SK-N-SH (cell line): ENCODE data around the gene GNAL.

Experiments used
- ELF1 ChIP-seq: IDR thresholded peaks from 2 replicates; pipeline ENCODE4 v1.4.0; 2012
- NRF1 ChIP-seq: IDR thresholded peaks from 2 replicates; pipeline ENCODE4 v1.6.1; 2012; ENCODE audit warnings: low read depth, mild to moderate bottlenecking, low read length
- POLR2AphosphoS5 ChIP-seq: IDR thresholded peaks from 2 replicates; pipeline ENCODE4 v1.6.1; 2012; ENCODE audit warnings: low read depth, low read length
- RFX5 ChIP-seq: IDR thresholded peaks from 2 replicates; pipeline ENCODE4 v1.6.1; 2012; ENCODE audit warnings: mild to moderate bottlenecking, improper control_type of control experiment, low read length
- RXRA ChIP-seq: IDR thresholded peaks from 2 replicates; pipeline ENCODE4 v1.4.0; 2012; ENCODE audit warnings: low read depth, mild to moderate bottlenecking, borderline replicate concordance
- SMC3 ChIP-seq: IDR thresholded peaks from 2 replicates; pipeline ENCODE4 v1.6.1; 2012; ENCODE audit warnings: low read depth, low read length, improper control_type of control experiment
- TAF1 ChIP-seq: IDR thresholded peaks from 2 replicates; pipeline ENCODE4 v1.6.1; 2012; ENCODE audit warnings: low read depth, mild to moderate bottlenecking, low read length, moderate library complexity, borderline replicate concordance
- USF1 ChIP-seq: IDR thresholded peaks from 2 replicates; pipeline ENCODE4 v1.4.0; 2012; ENCODE audit warnings: low read depth, borderline replicate concordance
- YY1 ChIP-seq: IDR thresholded peaks from 2 replicates; pipeline ENCODE4 v1.4.0; 2012; ENCODE audit warnings: low read depth, mild to moderate bottlenecking
- TF ChIP-seq, protein P1 (sequence below): fragments of 200-600 bp; sonication (generic); IDR thresholded peaks from 2 replicates; pipeline ENCODE4 v1.6.1; 2017; ENCODE audit warnings: antibody characterized with exemption, mild to moderate bottlenecking, moderate library complexity
- TF ChIP-seq, protein P2 (sequence below): fragments of 150-350 bp; IDR thresholded peaks from 2 replicates; pipeline ENCODE4 v1.6.1; 2017; ENCODE audit warnings: antibody characterized with exemption, low read length, low read depth, borderline replicate concordance

DNA sequence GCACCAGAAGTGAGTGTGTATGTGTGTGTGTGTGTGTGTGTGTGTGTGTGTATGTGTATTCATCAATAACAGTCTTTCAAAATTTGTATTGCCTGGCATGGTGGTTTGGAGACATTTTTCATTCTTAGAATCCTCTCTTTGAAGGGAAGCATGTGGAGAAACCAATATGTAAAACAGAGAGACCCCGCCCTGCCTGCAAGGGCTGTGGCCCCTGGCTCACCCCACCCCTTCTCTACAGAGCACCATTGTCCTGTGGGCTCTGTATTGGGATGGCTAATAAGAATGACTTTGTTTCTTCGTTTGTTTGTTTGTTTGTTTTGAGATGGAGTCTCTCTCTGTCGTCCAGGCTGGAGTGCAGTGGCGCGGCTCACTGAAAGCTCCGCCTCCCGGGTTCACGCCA, 65.9 kb downstream of the GNAL start:
- TF ChIP-seq, protein P1, sequence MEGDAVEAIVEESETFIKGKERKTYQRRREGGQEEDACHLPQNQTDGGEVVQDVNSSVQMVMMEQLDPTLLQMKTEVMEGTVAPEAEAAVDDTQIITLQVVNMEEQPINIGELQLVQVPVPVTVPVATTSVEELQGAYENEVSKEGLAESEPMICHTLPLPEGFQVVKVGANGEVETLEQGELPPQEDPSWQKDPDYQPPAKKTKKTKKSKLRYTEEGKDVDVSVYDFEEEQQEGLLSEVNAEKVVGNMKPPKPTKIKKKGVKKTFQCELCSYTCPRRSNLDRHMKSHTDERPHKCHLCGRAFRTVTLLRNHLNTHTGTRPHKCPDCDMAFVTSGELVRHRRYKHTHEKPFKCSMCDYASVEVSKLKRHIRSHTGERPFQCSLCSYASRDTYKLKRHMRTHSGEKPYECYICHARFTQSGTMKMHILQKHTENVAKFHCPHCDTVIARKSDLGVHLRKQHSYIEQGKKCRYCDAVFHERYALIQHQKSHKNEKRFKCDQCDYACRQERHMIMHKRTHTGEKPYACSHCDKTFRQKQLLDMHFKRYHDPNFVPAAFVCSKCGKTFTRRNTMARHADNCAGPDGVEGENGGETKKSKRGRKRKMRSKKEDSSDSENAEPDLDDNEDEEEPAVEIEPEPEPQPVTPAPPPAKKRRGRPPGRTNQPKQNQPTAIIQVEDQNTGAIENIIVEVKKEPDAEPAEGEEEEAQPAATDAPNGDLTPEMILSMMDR = no peak
- TF ChIP-seq, protein P2, sequence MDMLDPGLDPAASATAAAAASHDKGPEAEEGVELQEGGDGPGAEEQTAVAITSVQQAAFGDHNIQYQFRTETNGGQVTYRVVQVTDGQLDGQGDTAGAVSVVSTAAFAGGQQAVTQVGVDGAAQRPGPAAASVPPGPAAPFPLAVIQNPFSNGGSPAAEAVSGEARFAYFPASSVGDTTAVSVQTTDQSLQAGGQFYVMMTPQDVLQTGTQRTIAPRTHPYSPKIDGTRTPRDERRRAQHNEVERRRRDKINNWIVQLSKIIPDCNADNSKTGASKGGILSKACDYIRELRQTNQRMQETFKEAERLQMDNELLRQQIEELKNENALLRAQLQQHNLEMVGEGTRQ = no peak
- TF ChIP-seq RFX5 = no peak
- TF ChIP-seq POLR2AphosphoS5 = no peak
- no peak for TF ChIP-seq USF1
- TF ChIP-seq ELF1 = no peak
- no peak for TF ChIP-seq NRF1
- TF ChIP-seq RXRA = no peak
- no peak for TF ChIP-seq YY1
- TF ChIP-seq TAF1 = no peak
- TF ChIP-seq SMC3 = no peak
